DMS53 (cell line): ENCODE measurements around the gene OR4D11.
"Not testable (repeated sequence)": the region's sequence is repeated elsewhere in the genome, so short reads cannot be mapped to it uniquely, and the experiment has no call there.

Experiments
- DNase-seq: peaks from one replicate; lab custom pipeline; 2025; lab: John Stamatoyannopoulos, UW

OR4D11 gene

GRCh38 chr11:59503276-59503675, at the start of gene OR4D11:
Gene OR4D11, plus strand, starts transcription at chr11:59503576. Its CDS starts 0 bp downstream, at chr11:59503576.
- no peak for DNase-seq

DNA sequence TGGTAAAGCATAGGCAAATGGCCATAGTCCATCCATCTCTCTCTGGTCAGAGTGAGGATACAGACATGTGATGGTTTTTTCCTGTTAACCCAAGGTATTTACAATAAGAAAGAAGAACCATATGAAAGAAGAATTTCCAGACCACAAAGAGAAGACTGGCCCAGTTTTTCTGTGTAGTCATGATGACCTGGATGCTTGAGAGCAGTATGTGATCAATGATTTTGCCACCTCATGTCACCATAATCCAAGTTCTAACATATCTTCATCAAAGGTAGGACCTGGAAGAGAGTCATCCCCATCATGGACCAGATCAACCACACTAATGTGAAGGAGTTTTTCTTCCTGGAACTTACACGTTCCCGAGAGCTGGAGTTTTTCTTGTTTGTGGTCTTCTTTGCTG, 46.7 kb upstream of the OR4D11 start, which contains the start of gene OR4D6:
Gene OR4D6 (plus strand): TSS at position 301 of the 400 bp plus-strand sequence. CDS start 0 bp downstream, at position 301.
- no peak for DNase-seq

GRCh38 chr11:59459916-59460315, 43.5 kb upstream of the OR4D11 start:
- DNase-seq, result no peak

GRCh38 chr11:59463190-59463641, 40.2 kb upstream of the OR4D11 start:
- no peak for DNase-seq

DNA sequence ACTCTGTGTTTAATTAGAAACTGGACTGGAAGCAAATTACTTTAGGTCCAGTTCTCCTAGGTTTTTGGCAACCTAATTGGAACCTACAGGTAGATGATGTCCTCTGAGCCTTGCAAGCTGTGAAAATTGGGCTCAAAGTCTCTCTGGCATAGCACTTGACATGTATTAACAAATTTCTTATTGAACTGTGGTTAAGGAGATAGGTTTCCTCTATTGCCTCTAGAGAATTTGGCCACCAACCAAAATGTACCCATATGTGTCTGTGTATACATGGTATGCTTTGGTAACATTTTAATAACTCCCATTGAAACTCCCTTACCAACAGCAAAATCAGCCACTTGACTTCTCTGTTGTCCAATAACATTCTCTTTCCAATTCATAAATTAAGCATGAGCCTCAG, 30.4 kb upstream of the OR4D11 start, which contains the start of gene OR4D10:
Gene OR4D10 (plus strand): TSS at position 301 of the 400 bp plus-strand sequence. CDS start 4,115 bp downstream, outside the sequence.
- no peak for DNase-seq

DNA sequence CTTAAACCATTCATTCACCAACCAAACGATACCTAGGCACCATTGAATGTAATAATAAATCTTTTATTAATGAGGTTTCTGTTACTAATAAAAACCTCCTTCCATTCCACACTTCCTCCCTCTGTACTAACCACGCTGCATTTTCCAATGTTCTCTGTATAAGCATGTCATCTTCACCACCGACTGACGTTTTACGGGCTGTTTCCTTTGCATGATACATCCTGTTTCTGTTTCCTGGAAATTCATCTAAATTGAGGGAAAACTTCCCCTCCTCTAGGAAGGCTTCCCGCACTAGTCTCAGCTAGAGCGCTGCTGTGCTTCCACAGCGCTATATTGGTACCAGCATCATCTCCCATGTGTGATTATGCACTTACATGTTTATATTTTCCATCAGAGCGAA, 28.2 kb upstream of the OR4D11 start:
- no peak for DNase-seq

DNA sequence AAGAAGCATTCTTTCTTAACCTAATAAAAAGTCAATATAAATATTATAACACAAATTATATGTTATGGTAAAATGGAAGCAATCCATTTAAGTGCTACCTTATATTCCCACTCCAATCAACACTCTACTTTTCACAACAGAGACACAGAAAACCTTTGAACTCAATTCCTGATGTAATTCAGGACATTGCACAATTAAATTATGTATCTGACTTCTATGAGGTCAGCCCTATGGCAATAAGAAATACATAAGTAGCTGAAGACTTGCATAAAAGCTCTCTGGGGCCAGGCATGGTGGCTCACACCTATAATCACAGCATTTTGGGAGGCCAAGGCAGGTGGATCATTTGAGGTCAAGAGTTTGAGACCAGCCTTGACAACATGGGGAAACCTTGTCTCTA, 23.5 kb upstream of the OR4D11 start:
- no peak for DNase-seq

DNA sequence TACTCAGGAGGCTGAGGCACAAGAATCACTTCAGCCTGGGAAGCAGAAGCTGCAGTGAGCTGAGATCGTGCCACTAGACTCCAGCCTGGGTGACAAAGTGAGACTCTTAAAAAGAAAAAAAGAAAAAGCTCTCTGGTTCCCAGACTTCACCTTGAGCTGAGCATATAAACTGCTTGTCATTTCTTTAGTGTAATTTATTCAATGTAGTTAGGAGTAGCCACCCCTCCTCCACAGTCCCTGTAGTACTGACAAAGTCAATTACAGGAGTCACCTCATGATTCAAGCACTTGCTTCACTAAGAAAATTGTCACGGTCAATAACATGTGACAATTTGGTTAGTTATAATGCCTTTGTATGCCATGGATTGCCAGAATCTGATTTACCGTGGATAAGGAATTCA, 23.0 kb upstream of the OR4D11 start:
- DNase-seq, result no peak

DNA sequence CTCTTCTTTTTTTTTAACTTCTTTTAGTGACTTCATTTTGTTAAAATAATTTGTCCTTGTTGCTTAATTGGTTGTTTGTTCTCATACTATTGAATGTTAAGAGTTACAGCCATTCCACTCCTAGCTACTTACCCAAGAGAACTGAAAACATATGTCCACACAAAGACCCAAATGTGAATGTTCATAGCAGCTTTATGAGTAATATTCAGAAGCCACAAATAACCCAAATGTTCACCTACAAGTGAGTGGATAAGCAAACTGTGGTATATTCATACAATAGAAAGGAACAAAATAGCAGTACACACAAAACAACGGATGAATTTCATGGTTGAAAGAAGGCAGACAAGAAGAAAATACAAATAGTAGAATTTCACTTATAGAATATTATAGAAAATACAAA, 1.4 kb upstream of the OR4D11 start:
- DNase-seq, result no peak

GRCh38 chr11:59510941-59511589, 7.7 kb downstream of the OR4D11 start, which contains the start of gene OR4D9:
Gene OR4D9, plus strand, starts transcription at chr11:59511539. Its CDS starts 3,374 bp downstream, at chr11:59514913.
- DNase-seq, result no peak

DNA sequence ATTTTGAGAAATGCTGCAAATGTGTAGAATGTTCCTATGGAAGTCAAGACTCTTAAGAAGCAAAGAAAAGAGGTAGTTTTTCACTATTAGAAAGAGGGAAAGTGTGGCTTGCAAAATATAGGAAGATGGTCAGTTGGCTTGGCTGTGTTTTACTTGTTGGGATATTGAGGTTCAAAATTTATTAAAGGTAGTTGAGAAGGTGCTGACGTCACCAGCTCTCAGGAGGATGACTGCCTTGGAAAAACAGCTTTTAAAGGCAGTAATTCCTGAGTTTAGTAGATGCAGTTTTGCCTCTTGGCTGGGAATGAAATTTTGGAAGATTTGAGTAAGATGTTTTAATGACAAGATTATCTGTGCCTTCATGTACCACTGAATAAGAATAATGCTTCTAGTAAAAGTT, 8.3 kb downstream of the OR4D11 start:
- DNase-seq, result no peak

GRCh38 chr11:59520139-59520538, 16.8 kb downstream of the OR4D11 start:
- not testable (repeated sequence) for DNase-seq

DNA sequence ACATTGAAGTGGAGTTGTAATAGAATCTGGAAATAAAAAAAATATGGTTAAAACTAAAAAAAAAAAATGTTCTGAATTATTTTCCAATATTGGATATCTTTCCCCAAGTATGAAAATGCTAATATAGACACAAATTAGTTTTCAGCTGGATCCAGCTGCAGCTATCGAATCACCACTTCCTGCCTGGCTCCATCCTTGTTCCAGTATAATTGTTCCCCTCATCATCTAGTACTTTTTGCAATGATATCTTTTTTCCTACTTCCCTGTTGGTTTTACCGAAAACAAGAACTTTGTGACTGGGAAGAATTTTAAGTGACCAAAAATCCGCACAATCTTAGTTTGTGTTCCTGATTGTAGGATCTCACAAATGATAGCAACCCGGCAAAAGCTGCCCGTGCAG, 17.4 kb downstream of the OR4D11 start:
- no peak for DNase-seq

DNA sequence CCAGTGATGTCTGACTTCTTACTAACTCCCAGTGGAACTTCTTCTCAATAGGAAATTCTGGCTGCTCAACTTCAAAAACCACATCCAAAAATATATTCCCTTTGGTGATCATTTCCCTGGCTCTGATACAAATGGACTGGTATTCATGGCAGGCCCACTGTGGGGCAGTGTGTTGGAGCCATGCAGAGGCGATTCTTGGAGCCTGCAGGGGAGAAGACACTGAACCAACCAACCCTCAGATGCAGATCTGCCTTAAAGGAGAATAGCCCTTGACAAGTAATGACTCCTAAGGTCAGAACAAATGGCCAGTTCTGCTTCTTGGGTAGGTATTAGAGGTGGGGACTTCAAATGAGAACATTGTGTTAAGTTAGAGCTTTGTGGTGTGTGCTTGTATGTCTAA, 20.2 kb downstream of the OR4D11 start:
- no peak for DNase-seq

DNA sequence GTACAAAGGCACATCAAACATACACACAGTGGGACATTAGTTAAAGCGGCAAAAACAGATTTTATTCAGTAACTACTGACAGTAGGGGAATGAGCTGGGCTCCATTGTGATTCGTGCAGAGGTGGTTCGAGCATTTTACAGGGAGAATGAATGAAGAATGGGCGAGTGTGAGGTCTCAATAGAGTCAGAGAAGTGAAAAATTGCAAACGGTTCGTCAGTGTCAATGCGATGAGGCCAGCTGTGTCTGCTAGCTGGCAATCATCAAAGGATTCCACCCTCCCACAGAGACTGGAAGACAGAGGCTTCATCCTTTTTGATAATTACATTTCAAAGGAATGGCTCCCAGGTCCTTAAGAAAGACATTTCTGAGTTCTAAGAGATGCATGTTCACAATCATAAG, 25.3 kb downstream of the OR4D11 start:
- no peak for DNase-seq

DNA sequence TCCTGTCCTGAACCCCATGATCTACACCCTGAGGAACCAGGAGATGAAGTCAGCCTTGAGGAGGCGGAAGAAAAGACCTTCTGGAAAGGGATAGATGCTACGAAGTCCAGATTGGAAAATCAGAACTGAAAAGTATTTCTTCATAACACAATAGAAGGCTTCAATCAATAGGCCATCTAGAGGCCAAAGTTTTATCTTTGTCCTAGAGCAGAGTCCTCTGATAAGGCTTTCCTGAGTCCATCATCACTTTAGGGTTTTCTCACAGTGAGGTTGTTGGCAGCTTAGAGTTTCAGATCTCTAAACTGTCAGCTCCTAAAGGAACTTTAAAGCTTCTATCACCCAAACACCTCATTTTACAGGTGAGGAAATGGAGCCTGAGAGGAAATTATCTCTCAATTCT, 29.2 kb downstream of the OR4D11 start:
- no peak for DNase-seq

DNA sequence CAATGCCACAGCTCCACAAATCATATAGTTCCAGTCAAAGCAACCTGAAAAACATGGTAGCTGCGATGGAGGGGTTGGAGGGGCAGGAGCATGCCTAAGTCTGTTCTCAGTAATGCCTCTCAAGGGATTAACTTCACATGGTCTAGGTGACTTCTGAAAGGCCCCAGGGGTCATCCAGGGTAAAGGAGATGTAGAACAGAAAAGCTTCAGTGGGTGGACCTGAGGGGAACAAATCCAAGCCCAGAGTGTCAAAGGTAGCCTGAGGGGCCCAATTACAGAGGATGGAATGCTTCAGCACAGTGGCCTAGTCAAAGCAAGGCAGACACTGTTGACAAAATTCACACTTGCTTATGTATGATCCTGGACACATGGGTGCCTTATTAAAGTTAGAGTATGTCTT, 31.3 kb downstream of the OR4D11 start:
- no peak for DNase-seq

DNA sequence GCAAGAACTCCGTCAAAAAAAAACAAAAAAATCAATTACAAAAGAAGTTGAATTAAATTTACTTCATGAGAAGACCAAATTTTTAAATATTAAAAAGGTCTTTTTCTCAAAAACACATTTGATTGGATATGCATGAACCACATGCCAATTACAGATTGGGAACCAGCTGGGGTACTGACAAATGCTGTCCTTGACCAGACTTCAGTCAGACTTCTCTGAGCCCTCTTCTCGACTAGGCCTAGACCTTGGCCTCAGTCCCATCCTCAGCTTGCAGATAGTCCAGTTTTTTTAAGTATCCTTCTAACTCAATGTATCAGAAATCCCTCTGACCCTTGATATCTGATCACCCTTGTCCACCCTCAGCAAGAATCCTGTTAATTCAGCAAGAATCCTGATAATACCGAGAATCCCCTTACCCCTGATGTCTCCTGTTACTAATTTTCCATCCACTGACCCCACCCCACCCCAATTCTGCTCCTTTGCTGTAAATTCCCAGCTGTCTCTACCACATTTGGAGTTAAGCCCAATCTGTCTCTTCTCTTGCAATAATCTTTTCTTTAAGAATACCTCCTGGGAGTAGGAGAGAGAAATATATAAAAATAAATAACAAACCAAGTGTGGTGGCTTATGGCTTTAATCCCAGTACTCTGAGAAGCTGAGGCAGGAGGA, 38.9 kb downstream of the OR4D11 start:
- DNase-seq, result no peak

DNA sequence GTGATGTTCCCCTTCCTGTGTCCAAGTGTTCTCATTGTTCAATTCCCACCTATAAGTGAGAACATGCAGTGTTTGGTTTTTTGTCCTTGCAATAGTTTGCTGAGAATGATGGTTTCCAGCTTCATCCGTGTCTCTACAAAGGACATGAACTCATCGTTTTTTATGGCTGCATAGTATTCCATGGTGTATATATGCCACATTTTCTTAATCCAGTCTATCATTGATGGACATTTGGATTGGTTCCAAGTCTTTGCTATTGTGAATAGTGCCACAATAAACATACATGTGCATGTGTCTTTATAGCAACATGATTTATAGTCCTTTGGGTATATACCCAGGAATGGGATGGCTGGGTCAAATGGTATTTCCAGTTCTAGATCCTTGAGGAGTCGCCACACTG, 40.3 kb downstream of the OR4D11 start:
- DNase-seq, result not testable (repeated sequence)

- no peak for DNase-seq
Measured at GRCh38 chr11:59544869-59545178, 41.4 kb downstream of the OR4D11 start.

DNA sequence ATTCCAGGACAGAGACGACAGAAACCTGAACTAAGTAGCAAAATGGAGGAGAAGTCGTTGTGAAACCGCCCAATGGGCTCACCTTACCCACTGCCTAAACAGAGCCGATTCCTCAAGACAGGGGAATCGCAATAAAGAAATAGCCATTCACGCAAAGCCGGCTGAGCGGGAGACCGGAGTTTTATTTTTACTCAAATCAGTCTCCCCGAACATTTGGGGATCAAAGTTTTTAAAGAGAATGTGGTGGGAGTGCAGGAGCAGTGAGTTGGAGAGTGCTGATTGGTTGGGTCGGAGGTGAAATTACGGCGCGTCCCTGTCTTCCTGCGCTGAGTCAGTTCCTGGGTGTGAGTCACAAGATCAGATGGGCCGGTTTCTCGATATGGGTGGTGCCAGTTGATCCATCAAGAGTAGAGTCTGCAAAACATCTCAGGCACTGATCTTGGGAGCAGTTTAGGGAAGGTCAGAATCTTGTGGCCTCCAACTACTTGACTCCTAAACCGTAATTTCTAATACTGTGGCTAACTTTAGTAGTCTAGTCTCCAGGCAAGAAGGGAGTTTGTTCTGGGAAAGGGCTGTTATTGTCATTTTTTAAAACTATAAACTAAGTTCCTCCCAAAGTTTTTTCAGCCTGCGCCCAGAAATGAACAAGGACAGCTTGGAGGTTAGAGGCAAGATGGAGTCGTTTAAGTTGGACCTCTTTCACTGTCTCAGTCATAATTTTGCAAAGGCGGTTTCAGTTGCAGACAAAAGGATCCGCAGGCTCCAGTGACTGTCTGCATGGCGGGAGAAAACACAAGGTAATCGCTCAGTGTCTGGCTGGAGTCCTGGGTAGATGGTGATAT, 42.0 kb downstream of the OR4D11 start:
- DNase-seq, result no peak

DNA sequence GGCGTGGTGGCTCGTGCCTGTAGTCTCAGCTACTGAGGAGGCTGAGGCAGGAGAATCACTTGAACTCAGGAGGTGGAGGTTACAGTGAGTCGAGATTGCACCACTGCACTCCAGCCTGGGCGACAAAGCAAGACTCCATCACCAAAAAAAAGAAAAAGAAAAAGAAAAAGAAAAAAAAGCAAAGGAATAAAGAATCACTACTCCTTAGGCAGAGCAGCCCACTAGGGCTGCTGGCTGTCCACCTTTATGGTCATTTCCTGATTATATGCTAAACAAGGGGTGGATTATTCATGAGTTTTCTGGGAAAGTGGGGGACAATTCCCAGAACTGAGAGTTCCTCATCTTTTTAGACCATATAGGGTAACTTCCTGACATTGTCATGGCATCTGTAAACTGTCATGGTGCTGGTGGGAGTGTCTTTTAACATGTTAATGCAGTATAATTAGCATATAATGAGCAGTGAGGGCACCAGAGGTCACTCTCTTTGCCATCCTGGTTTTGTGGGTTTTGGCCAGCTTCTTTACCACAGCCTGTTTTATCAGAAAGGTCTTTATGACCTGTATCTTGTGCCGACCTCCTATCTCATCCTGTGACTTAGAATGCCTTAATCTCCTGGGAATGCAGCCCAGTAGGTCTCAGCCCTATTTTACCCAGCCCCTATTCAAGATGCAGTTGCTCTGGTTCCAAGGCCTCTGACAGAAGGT, 44.4 kb downstream of the OR4D11 start:
- not testable (repeated sequence) for DNase-seq
